ENCODE results near the gene PGLYRP1.

GRCh38 chr19:46049597-46049996 is 26.7 kb upstream of the PGLYRP1 start:
- no peak for TF ChIP-seq EZH2phosphoT487 (IDR thresholded peaks at IDR 0.05; ENCODE audit: insufficient read depth, low read depth)
- TF ChIP-seq EZH2 (IDR thresholded peaks at IDR 0.05; ENCODE audit: insufficient read depth, poor library complexity, severe bottlenecking): no peak

Measured in GM23248 (cell line).